ENCODE data around the gene CARHSP1.
"Not testable (repeated sequence)": the region's sequence is repeated elsewhere in the genome, so short reads cannot be mapped to it uniquely, and the experiment has no call there.

Gene CARHSP1

GRCh38 chr16:8848939-8849391, 19.8 kb downstream of the CARHSP1 start:
- no peak for DNase-seq (ENCODE audit: low spot score)
- TF ChIP-seq CTCF (IDR thresholded peaks at IDR 0.05; ENCODE audit: extremely low read depth, missing control alignments) = no peak

- DNase-seq (ENCODE audit: low spot score) = no peak
- no peak for TF ChIP-seq CTCF (IDR thresholded peaks at IDR 0.05; ENCODE audit: extremely low read depth, missing control alignments)
Observed at GRCh38 chr16:8848231-8848938, 20.4 kb downstream of the CARHSP1 start.

- no peak for DNase-seq (ENCODE audit: low spot score)
Observed at GRCh38 chr16:8847623-8848022, 21.2 kb downstream of the CARHSP1 start.

GRCh38 chr16:8847145-8847544, 21.7 kb downstream of the CARHSP1 start:
- DNase-seq (ENCODE audit: low spot score) = no peak
- TF ChIP-seq CTCF (IDR thresholded peaks at IDR 0.05; ENCODE audit: extremely low read depth, missing control alignments) = no peak

More at GRCh38 chr16:8847623-8848022, 21.2 kb downstream of the CARHSP1 start:
- no peak for TF ChIP-seq CTCF (IDR thresholded peaks at IDR 0.05; ENCODE audit: extremely low read depth, missing control alignments)

GRCh38 chr16:8846401-8846932, 22.3 kb downstream of the CARHSP1 start:
- TF ChIP-seq CTCF (IDR thresholded peaks at IDR 0.05; ENCODE audit: extremely low read depth, missing control alignments) = no peak
- no peak for DNase-seq (ENCODE audit: low spot score)

GRCh38 chr16:8845699-8846298, 23.0 kb downstream of the CARHSP1 start:
- DNase-seq (ENCODE audit: low spot score) = no peak
- no peak for TF ChIP-seq CTCF (IDR thresholded peaks at IDR 0.05; ENCODE audit: extremely low read depth, missing control alignments)

GRCh38 chr16:8843296-8843695, 25.5 kb downstream of the CARHSP1 start:
- not testable (repeated sequence) for DNase-seq (ENCODE audit: low spot score)

- not testable (repeated sequence) for DNase-seq (ENCODE audit: low spot score)
Observed at GRCh38 chr16:8842016-8842415, 26.8 kb downstream of the CARHSP1 start.

GRCh38 chr16:8837594-8837993, 31.2 kb downstream of the CARHSP1 start:
- not testable (repeated sequence) for DNase-seq (ENCODE audit: low spot score)

- DNase-seq (ENCODE audit: low spot score) = not testable (repeated sequence)
Observed at GRCh38 chr16:8836797-8837196, 32.0 kb downstream of the CARHSP1 start.

Data from GM20000 (cell line).